Left renal pelvis (tissue), 4 donors: ENCODE data around the gene FLT3. TPM values are rescaled to one million over a fixed set of nuclear protein-coding genes. Genes with fewer than 3 reads are reported as not detected.
"Not testable (repeated sequence)": the region's sequence is repeated elsewhere in the genome, so short reads cannot be mapped to it uniquely, and the experiment has no call there.

Experiments used
- DNase-seq, 4 donors: peaks; one replicate each; pipeline ENCODE4 v3.0.0-alpha.2; 2013; ENCODE audit warnings: low read depth in 4 of 4, low spot score in 3 of 4
- polyA plus RNA-seq, 4 donors: library from polyadenylated mRNA; unstranded; fragments of 120-200 nt; gene quantifications; one replicate each; pipeline ENCODE4 v1.2.1, GENCODE V29; 2013; ENCODE audit not compliant: insufficient read length in 4 of 4

The FLT3 gene
- polyA plus RNA-seq, 4 donors: 0.19 to 0.58 (median 0.27) TPM

DNA sequence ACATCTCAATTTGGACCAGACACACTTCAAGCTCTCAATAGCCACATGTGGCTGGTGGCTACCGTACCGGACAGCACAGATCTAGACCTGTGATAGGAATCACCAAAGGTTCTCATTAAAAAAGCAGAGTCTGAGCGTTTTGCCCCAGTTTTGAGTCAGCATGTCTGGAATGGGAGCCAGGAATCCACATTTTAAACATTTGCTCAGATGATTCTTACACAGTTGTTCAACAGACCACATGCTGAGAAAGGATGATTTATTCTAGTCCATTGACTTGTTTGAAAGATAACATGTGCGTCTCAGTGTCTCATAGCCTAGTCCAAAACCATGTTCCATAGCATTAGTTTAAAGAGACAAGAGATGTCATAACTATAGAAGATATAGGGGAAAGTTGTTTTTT, 53.4 kb downstream of the FLT3 start:
- no peak for DNase-seq

DNA sequence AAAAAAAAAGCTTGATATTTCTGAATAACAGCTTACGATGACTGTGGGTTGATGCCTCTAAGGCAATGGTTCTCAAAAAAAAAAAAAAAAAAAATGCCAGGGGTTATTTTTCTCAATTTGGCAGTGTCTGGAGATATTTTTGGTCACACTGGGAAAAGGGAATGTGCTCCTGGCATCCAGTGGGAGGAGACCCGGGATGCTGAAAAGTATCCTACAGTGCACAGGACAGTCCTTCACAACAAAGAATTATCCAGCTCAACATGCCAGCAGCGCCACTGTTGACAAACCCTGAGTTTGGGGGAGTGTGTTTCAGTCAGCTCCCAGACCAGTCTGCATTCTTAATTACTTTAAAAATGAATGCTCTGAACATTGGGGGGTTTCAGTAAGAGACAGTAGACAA, 54.5 kb downstream of the FLT3 start:
- no peak for DNase-seq

DNA sequence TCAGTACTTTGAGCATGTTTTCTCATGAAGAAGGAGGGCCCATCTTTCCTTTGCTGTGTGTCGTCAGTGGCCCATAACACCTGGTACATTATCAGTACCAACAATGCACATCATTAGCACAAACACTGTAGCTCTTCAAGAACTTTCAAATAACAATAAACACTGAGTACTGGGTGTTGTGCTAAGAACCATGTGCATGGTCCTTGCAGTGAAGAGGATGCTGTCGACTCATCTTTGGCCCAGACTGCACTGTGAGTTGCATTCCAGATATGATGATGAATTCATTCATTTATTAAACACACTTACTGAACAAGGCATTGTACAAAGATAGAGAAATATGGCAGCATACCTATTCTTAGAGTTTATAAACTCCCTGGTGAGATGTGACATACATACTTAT, 55.8 kb downstream of the FLT3 start:
- DNase-seq: no peak

DNA sequence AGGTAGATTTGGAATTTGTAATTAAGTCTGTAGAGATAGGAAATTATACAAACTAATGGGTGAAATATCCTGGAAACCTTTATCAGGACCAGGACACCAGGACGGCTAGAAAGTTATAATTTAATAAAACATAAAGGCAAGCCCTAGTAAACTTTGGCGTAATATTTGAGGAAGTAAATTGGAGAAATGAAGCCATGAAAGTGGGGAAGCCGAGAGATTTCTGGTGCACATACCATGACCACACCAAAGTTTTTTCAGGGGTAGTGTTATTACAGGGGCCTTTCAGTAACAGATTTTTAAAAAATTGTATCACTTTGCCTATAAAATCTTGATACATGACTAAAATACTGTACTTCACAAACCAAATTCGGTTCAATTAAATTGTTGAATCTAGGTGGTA, 57.2 kb downstream of the FLT3 start:
- DNase-seq: no peak

DNA sequence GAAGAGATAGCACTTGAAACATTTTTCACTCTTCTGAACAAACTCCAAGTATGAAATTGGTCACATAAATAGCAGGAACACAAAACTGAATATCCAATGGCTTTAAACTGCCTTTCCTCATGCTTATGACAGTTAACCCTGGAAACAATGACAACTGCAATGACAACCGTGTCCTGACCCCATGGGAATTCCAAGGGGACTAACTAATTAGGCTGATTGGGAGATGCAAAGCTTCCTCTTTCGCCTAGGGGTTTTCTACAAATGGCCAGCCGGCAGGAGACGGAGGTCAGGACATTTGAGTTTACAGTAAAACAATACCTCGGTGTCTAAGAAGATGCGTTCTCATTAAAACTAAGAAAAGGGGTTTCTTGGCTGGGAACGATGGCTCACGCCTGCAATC, 58.9 kb downstream of the FLT3 start:
- DNase-seq: no peak

DNA sequence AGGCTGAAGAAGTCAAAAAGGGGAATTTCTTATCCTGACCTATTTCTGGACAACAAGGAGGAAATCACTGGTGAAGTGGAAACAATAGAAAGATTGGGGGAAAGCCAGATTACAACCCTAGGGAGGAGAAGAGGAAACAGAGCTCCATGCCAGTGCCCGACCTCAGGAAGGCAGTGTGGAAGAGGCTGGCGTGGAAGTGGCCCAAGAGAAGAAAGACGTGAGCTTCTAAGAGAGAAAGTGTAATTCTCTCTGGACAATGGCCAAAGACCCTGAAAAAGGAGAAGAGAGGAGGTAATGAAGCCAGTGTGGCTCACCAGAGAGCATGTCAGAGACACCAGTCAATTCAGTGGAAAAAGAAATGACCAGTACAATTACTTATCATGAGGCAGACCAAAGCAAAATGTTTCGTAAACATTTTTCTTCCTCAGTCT, 59.3 kb downstream of the FLT3 start:
- no peak for DNase-seq

DNA sequence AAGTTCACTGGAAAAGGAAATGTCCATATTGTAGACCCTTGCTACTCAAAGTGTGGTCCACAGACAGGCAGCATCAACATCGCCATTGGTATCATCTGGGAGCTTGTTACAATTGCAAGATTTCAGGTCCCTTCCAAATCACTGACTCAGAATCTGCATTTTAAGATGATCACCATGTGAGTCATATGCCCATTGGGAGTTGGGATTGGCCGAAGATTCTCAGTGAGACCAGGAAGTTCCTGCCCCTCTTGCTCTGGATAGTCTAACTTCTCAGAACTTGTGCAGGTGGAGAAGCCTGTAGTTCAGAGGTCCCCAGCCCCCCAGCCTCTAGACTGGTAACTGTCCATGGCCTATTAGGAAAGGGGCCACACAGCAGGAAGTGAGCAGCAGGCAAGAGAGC, 63.0 kb downstream of the FLT3 start:
- no peak for DNase-seq

DNA sequence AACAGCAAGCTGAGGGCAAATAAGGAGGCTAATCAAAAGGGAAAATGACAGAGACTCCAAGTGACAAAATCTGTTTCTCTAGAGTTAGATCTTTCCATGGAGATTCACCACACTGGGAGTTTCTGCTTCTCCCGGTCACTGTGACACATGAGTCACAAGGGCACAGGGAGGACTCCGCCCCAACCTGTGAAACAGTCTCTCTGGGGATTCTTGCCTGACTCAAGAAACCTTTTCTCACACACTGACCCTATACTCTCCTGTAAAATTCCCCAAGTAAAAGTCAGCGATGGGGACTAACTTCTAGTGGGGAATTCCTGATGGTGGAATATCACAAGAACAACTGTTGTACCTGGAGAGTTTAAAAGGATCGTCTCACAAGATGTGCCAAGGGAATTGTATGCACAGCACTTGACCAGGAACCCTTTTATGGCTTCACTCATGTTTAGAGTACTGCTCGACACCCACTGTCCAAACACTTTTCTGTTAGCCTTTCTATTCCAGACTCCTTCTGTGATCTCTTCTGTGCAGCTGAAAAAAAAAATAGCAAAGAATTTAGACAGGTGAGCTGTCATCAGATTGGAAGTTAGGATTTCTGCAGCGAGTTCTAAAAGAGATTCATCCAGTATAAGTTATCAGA, 65.1 kb downstream of the FLT3 start:
- no peak for DNase-seq

DNA sequence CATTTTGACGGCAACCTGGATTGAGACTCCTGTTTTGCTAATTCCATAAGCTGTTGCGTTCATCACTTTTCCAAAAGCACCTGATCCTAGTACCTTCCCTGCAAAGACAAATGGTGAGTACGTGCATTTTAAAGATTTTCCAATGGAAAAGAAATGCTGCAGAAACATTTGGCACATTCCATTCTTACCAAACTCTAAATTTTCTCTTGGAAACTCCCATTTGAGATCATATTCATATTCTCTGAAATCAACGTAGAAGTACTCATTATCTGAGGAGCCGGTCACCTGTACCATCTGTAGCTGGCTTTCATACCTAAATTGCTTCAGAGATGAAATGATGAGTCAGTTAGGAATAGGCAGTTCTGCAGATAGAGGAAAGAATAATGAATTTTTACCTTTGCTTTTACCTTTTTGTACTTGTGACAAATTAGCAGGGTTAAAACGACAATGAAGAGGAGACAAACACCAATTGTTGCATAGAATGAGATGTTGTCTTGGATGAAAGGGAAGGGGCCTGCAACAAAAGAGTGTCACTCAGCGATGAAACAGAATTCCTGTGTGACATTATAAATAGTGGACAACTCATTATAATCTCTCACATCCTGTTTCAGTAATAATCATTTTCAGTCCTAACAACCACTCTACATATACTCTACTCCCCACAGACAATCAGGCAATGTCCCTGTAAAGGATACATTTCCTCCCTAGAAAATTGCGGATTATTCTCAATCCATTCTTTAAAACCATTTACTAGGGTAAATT, 66.3 kb downstream of the FLT3 start:
- no peak for DNase-seq

DNA sequence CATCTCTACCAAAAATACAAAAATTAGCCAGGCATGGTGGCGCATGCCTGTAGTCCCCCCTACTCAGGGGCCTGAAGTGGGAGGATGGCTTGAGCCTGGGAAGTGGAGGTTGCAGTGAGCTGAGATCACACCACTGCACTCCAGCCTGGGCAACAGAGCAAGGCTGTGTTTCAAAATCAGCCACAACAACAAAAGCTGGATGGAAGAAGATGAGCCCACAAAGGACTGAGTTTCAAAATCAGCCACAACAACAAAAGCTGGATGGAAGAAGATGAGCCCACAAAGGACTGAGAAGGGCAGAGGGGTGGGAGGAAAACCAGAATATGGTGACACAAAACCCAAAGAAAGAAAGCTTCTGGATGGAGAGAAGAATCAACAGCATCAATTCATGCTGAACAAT, 67.9 kb downstream of the FLT3 start:
- not testable (repeated sequence) for DNase-seq

DNA sequence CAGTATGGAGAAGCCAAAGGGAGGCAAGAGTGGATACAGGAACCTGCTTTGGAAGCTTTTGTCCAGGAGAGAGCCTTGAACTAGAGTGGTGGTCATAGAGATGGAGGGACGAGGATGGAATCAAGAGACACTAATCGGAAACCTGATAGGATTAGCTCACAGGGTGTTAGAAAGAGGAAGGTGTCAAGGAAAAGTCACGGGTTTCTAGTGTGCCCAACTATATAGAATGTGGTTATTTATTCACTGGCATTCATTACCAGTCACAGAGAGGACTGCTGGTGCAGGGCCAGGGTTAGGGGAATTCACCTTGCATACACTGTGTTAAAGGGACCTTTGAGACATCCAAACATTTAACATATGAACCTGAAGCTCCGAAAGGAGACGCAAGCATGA, 68.5 kb downstream of the FLT3 start:
- DNase-seq: no peak

DNA sequence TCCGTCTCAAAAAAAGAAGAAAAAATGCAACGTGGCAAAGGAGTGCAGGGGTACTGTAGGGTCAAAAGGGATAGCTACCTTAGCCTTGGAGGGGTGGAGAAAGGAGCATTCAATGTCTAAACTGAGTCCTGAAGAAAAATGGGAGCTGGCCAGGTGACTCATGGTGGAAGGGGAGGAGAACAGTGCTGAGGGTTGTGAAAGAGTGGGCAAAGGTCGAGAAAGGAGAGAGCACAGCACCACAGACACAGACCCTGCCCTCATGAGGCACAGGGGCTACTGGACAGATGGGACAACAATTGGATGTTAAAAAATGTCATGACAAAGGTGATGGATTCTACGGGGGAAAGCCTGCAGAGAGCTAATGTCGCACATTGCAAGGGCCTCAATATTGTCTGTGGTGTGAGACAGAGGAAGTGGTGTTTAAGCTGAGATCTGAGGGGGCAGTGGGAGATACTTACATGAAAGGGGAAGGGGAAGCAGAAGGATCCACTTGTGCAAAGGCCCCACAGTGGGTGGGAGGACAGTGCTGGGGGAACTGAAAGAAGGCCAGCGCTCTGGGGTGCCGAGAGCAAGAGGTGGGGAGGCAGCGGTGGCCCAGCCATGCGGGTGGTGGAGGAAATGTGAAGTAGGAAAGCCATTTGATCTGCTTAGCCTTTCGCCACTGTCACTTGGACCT, 69.0 kb downstream of the FLT3 start:
- DNase-seq: no peak

DNA sequence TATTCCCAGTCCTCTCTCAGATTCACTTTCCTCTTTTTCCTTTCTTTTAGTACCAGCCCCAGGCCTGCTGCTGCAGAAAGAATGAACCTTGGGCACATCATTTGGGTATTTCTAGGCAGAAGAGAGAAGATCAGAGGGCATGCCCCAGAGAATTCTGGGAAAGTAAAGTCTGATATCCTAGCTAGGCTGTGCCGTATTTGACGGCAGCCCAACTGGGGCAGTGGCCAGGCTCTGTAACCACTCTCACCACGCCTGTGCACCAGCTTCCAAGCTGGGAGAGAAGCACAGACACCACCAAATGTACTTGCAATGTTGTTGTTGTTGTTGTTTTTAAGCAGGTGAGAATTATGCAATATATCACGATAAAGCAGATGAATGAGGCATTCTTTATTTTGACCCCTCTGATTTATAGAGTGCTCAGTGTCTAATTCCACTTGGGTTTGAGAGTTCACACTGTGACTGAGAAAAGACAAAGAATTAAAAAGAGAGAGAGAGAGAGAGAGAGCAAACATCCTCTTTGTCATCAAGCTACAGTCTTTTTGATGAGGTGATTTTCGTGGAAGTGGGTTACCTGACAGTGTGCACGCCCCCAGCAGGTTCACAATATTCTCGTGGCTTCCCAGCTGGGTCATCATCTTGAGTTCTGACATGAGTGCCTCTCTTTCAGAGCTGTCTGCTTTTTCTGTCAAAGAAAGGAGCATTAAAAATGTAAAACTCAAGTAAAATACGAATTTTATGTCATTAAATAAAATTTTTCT, 72.6 kb downstream of the FLT3 start:
- no peak for DNase-seq

DNA sequence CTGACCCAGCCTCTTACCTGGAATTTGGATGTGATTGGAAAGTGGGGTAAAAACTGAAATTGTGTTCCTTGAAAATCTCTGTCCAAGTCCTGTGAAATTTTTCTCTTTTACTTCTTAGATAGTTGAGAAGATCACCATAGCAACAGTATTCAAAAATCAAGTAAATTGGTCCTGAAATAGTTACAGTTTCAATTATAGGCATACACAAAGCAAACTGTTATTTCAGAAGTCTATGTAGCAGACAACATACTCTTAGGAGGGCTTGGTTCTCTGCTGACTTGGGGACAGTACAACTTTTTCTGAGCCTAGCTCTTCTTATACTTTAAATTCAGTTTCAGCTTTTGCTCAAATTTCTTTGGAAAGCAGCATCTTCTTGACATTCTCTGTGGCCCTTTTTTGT, 73.3 kb downstream of the FLT3 start:
- no peak for DNase-seq

DNA sequence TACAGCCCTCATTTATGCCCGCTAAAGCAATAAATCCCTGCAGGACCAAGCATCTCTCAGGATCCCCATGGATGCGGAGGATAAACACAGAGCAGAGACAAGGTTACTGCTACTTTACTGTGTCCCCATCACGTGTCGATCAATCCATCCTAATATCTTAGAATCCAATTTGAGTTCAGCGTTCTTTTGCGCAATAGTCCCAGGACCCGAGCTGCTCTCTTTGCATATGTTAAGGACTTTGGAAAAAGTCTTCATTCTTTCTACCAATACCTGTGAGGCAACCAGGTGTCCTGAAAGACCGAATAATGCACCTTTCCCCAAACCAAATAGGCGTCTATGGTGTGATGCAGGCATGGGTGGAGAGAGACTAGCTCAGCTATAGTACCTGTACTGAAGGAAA, 73.9 kb downstream of the FLT3 start:
- no peak for DNase-seq

DNA sequence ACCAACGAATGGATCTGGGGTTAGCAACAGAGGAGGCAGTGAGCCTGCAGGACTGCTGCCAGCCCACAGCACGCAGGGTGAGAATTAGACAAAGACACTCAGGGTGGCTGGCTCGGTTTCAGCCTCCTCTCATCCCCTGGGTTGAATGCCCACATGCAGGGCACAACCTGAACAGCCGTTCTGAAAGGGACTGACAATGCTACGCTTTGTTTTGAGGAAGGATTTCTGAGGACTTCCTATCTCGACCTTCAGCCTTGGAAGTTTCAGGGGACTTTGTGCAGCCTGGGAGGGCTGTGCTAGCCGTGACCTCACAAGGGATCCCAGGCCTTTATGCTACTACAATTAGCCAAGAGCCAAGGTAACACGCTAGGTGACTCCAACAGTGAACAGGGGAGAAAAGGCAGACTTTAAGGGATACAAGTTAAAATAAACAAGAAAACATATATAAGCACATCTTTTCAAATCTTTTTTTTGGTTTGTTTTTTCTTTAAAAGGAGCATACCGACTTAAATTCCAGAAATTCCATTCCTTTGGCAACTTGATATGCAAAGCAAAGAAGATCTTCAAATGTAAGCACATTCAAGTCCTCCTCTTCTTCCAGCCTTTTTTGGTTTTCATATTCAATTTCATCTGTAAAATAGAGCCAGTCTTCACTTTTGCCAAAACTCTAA, 77.4 kb downstream of the FLT3 start:
- DNase-seq: no peak

DNA sequence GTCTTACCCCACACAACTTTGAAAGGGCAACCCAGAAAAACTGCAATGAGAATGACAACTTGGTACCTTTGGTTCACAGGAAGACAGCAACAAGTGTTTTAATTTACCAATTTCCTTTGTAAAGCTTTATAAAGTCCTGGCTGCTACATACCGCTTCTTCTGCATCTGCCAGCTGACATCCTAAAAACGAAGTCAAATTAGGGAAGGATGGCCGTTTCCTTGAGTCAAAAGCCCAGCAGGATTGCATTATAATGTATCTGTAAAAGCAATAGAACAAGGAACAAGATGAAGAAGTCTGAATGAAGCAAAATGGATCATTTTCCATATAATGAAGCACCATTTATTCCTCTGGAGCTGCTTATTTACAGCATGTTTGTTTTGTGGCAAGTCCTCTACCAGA, 86.1 kb downstream of the FLT3 start:
- no peak for DNase-seq

DNA sequence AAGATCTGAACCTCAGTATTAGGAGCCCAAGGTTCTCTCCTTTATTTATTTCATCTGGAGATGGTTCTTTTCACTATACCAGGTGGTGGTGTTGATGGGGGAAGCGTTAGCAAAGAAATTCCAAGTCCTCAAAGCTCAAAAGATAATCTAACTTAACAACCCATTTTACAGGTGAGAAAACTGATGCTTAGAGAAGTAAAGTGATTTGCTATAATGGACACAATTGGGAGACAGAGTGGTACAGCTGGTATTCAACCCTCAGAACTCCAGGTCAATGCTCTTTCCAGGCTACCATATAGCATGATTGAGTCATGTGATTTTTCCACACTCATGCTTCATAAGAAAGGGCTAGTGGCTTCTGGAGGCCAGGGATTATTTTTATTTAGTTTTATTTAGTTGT, 86.9 kb downstream of the FLT3 start:
- DNase-seq: no peak

DNA sequence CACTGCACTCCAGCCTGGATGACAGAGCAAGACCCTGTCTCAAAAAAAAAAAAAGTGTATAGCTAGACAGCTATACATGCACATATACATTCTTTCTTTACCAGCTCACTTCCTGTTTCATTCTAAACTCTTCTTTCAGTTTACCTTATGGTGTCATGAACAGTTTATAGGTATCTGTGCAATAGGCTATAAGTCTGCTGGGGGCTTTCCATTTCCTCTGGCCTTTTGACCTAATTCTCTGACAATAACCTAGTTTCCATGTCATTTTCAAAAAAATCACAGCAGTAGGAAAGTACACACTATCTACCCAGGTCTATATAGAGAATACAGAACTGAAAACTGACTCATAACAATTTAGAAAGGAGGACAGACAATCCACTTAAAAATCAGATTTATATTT, 87.5 kb downstream of the FLT3 start:
- no peak for DNase-seq

DNA sequence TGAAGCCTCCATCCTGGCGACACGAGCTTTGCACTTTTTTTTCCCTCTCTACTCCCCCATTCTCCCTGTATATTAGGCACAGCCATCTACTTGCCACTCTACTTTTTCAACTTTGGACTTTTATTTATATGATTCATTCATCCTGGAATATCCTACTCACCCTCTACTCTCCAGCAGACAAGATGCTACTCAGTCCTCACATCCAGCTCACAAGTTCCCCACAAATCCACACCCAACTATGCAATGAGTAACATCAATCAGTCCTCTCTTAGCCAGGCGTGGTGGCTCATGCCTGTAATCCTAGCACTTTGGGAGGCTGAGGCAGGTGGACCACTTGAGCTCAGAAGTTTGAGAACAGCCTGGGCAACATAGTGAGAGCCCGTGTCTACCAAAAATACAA, 88.0 kb downstream of the FLT3 start:
- DNase-seq: no peak

DNA sequence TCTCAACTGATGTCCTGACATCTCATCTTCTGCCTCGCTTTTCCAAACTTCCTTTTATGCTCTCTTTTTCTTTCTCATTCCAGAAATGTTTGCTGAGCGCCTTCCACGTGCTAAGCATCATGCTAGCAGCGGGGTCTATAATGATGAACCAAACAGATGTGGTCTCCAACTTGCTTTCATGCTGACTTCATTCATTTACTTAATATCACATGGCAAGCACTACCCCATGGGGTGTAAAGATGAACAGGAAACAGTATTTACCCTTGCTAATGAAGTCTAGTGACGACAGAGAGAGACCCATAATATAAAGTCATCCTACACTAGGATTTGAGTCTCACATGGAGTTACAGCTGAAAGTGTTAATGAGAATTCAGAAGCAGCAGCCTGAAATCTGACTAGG, 90.3 kb downstream of the FLT3 start:
- no peak for DNase-seq
